HCT116 (cell line): ENCODE measurements around the gene NKAIN4. TPM values are rescaled to one million over a fixed set of nuclear protein-coding genes. Genes with fewer than 3 reads are reported as not detected.

Experiments
- ATAC-seq: fragments of 200-7000 bp; cut with Tn5 transposase; 2 replicates; pipeline ENCODE4 v1.9.1; 2020; ENCODE audit warnings: mild to moderate bottlenecking, moderate library complexity
- BruUV-seq: library from RNA; stranded (reverse); fragments of 400-500 nt; replicated peaks from 2 replicates; lab custom pipeline; 2021; lab: Mats Ljungman, UMichigan
- CTCF ChIA-PET: fragments of 300-600 bp; sonication (Branson Sonifier 250); formaldehyde crosslinking; loops from one replicate; lab custom pipeline; 2021; ENCODE audit warnings: antibody characterized with exemption; lab: Charles Lee
- POLR2A ChIA-PET: fragments of 300-600, 350-600 bp; sonication (Branson Sonifier 250); formaldehyde crosslinking; loops from one replicate; lab custom pipeline; 2021; ENCODE audit warnings: antibody characterized with exemption; lab: Charles Lee
- RAD21 ChIA-PET, 2 experiments: fragments of 300-600 bp; sonication (Branson Sonifier 250); formaldehyde crosslinking; loops; one replicate each; lab custom pipeline; 2023; ENCODE audit warnings: low total read pairs in 2 of 2; ENCODE audit not compliant: uncharacterized antibody in 2 of 2, unreplicated experiment in 2 of 2, low non-redundant PET in 1 of 2; lab: Charles Lee
- DNase-seq: peaks from one replicate; pipeline ENCODE4 v3.0.0-alpha.2; 2010; ENCODE audit warnings: low read depth, low spot score
- H2AFZ ChIP-seq: fragments of 200-600 bp; shearing (Covaris generic), sonication (generic); 2 replicates; pipeline ENCODE4 v1.6.1; 2017; ENCODE audit warnings: low read depth, mixed run types, mixed read lengths, antibody characterized with exemption, low read length; ENCODE audit not compliant: poor library complexity, severe bottlenecking
- H3K27ac ChIP-seq: 2 replicates; pipeline ENCODE4 v1.5.1; 2012; ENCODE audit warnings: low read depth, low read length
- H3K27me3 ChIP-seq: fragments of 200-600 bp; sonication (generic); 2 replicates; pipeline ENCODE4 v1.6.1; 2016; ENCODE audit warnings: mixed run types, low read length, mixed read lengths; ENCODE audit not compliant: insufficient read depth
- H3K36me3 ChIP-seq, 2 experiments: fragments of 200-500 bp in 1 of 2; fragments of 200-600 bp in 1 of 2; sonication (Bioruptor generic) in 1 of 2; sonication (generic) in 1 of 2; 2 replicates each; pipeline versions ENCODE4 v1.5.1 to v1.6.1; 2014 to 2016; ENCODE audit warnings: low read length in 2 of 2, inconsistent platforms in 1 of 2, mixed read lengths in 1 of 2, mixed run types in 1 of 2; ENCODE audit not compliant: insufficient read depth in 2 of 2, control insufficient read depth in 1 of 2
- H3K4me1 ChIP-seq, 2 experiments: fragments of 200-600 bp in 1 of 2; sonication (generic) in 1 of 2; 2 replicates each; pipeline versions ENCODE4 v1.5.1 to v1.6.1; 2012 to 2017; ENCODE audit warnings: low read length in 2 of 2, inconsistent platforms in 1 of 2, mild to moderate bottlenecking in 1 of 2, mixed read lengths in 1 of 2, mixed run types in 1 of 2, moderate library complexity in 1 of 2; ENCODE audit not compliant: insufficient read depth in 2 of 2, control insufficient read depth in 1 of 2
- H3K4me2 ChIP-seq: fragments of 200-600 bp; sonication (generic); 2 replicates; pipeline ENCODE4 v1.6.1; 2017; ENCODE audit warnings: mixed run types, low read length, mixed read lengths
- H3K4me3 ChIP-seq, 2 experiments: fragments of 200-600 bp in 1 of 2; sonication (generic) in 1 of 2; replicated peaks in 1 of 2; 2 replicates each; pipeline ENCODE4 v1.5.1; 2011 to 2016; ENCODE audit warnings: low read length in 2 of 2, control low read depth in 1 of 2, low read depth in 1 of 2, mild to moderate bottlenecking in 1 of 2, mixed read lengths in 1 of 2, mixed run types in 1 of 2
- H3K79me2 ChIP-seq: fragments of 200-600 bp; sonication (generic); 2 replicates; pipeline ENCODE4 v1.6.1; 2017; ENCODE audit warnings: mild to moderate bottlenecking, mixed run types, low read length, moderate library complexity, mixed read lengths; ENCODE audit not compliant: insufficient read depth
- H3K9ac ChIP-seq: fragments of 200-600 bp; sonication (generic); 2 replicates; pipeline ENCODE4 v1.6.1; 2016; ENCODE audit warnings: low read length, mixed read lengths
- H3K9me2 ChIP-seq: fragments of 200-600 bp; sonication (generic), shearing (Covaris generic); 2 replicates; pipeline ENCODE4 v1.6.1; 2017; ENCODE audit warnings: mixed run types, mild to moderate bottlenecking, moderate library complexity; ENCODE audit not compliant: insufficient read depth
- H3K9me3 ChIP-seq, 2 experiments: fragments of 200-500 bp in 1 of 2; fragments of 200-600 bp in 1 of 2; sonication (Bioruptor generic) in 1 of 2; sonication (generic) in 1 of 2; 2 replicates each; pipeline ENCODE4 v1.6.1; 2014 to 2017; ENCODE audit warnings: low read length in 2 of 2, mixed read lengths in 2 of 2, inconsistent platforms in 1 of 2, low read depth in 1 of 2, mild to moderate bottlenecking in 1 of 2, mixed run types in 1 of 2, moderate library complexity in 1 of 2; ENCODE audit not compliant: control insufficient read depth in 1 of 2, insufficient read depth in 1 of 2
- H4K20me1 ChIP-seq: fragments of 200-600 bp; sonication (generic), shearing (Covaris generic); 2 replicates; pipeline ENCODE4 v1.6.1; 2017; ENCODE audit warnings: mixed run types, mild to moderate bottlenecking, moderate library complexity; ENCODE audit not compliant: insufficient read depth
- CBX3 ChIP-seq: IDR thresholded peaks from 2 replicates; pipeline ENCODE4 v1.6.1; 2012; ENCODE audit warnings: low read depth
- CEBPB ChIP-seq: IDR thresholded peaks from 2 replicates; pipeline ENCODE4 v1.6.1; 2012; ENCODE audit warnings: low read depth
- EGR1 ChIP-seq: IDR thresholded peaks from 2 replicates; pipeline ENCODE4 v1.6.1; 2012; ENCODE audit warnings: low read depth
- ELF1 ChIP-seq: IDR thresholded peaks from 2 replicates; pipeline ENCODE4 v1.6.1; 2012; ENCODE audit warnings: low read depth, borderline replicate concordance
- EZH2 ChIP-seq: fragments of 200-600 bp; sonication (generic); IDR thresholded peaks from 2 replicates; pipeline ENCODE4 v1.6.1; 2017; ENCODE audit warnings: antibody characterized with exemption, mixed run types
- FOSL1 ChIP-seq: IDR thresholded peaks from 2 replicates; pipeline ENCODE4 v1.6.1; 2012; ENCODE audit warnings: low read depth
- JUND ChIP-seq: IDR thresholded peaks from 2 replicates; pipeline ENCODE4 v1.6.1; 2012
- POLR2A ChIP-seq: IDR thresholded peaks from 2 replicates; pipeline ENCODE4 v1.7.0; 2011; ENCODE audit warnings: borderline replicate concordance; ENCODE audit not compliant: insufficient read depth, insufficient read length; ENCODE audit errors: extremely low read depth
- POLR2AphosphoS5 ChIP-seq: IDR thresholded peaks from 2 replicates; pipeline ENCODE4 v1.6.1; 2011; ENCODE audit warnings: mild to moderate bottlenecking, low read depth, low read length, moderate library complexity
- RAD21 ChIP-seq: IDR thresholded peaks from 2 replicates; pipeline ENCODE4 v1.6.1; 2012; ENCODE audit warnings: low read depth, mild to moderate bottlenecking
- SP1 ChIP-seq: IDR thresholded peaks from 2 replicates; pipeline ENCODE4 v1.6.1; 2012; ENCODE audit warnings: low read depth
- SRF ChIP-seq: IDR thresholded peaks from 2 replicates; pipeline ENCODE4 v1.6.1; 2012; ENCODE audit warnings: low read depth
- YY1 ChIP-seq: IDR thresholded peaks from 2 replicates; pipeline ENCODE4 v1.6.1; 2011; ENCODE audit warnings: low read length, low read depth, moderate library complexity, mild to moderate bottlenecking; ENCODE audit not compliant: insufficient replicate concordance; ENCODE audit errors: extremely low read depth
- ZFX ChIP-seq: fragments of 450-650 bp; IDR thresholded peaks from 2 replicates; pipeline ENCODE4 v1.6.1; 2017
- ZNF274 ChIP-seq: fragments of 200-500 bp; sonication (Bioruptor generic); IDR thresholded peaks from 2 replicates; pipeline ENCODE4 v1.6.1; 2014; ENCODE audit warnings: mild to moderate bottlenecking, low read depth, low read length, inconsistent platforms
- intact Hi-C: fragments of 100-400 bp; cut with micrococcal nuclease; formaldehyde crosslinking; loops from 2 replicates; pipeline ENCODE4 v1.10.0; 2022
- total RNA-seq: library from RNA; stranded (reverse); gene quantifications from one replicate; pipeline ENCODE4 v1.2.1, GENCODE V29; 2021; ENCODE audit not compliant: unreplicated experiment
- TF ChIP-seq, protein P1 (sequence below): IDR thresholded peaks from 2 replicates; pipeline ENCODE4 v1.6.1; 2011; ENCODE audit warnings: mild to moderate bottlenecking, low read length, moderate library complexity; ENCODE audit not compliant: insufficient replicate concordance; ENCODE audit errors: extremely low read depth
- TF ChIP-seq, protein P2 (sequence below): IDR thresholded peaks from 2 replicates; pipeline ENCODE4 v1.6.1; 2012
- TF ChIP-seq, protein P3 (sequence below), 3 experiments: fragments of 200-600 bp in 1 of 3; sonication (generic) in 1 of 3; IDR thresholded peaks in 2 of 3; conservative IDR thresholded peaks in 1 of 3; 2 replicates each; pipeline ENCODE4 v1.5.1; 2012 to 2017; ENCODE audit warnings: low read depth in 2 of 3, low read length in 2 of 3, antibody characterized with exemption in 1 of 3, borderline replicate concordance in 1 of 3, control low read depth in 1 of 3, mild to moderate bottlenecking in 1 of 3, mixed read lengths in 1 of 3, mixed run types in 1 of 3, moderate library complexity in 1 of 3; ENCODE audit not compliant: insufficient read depth in 1 of 3

NKAIN4 gene
- total RNA-seq, 1 experiment from 2014 or later: not detected

DNA sequence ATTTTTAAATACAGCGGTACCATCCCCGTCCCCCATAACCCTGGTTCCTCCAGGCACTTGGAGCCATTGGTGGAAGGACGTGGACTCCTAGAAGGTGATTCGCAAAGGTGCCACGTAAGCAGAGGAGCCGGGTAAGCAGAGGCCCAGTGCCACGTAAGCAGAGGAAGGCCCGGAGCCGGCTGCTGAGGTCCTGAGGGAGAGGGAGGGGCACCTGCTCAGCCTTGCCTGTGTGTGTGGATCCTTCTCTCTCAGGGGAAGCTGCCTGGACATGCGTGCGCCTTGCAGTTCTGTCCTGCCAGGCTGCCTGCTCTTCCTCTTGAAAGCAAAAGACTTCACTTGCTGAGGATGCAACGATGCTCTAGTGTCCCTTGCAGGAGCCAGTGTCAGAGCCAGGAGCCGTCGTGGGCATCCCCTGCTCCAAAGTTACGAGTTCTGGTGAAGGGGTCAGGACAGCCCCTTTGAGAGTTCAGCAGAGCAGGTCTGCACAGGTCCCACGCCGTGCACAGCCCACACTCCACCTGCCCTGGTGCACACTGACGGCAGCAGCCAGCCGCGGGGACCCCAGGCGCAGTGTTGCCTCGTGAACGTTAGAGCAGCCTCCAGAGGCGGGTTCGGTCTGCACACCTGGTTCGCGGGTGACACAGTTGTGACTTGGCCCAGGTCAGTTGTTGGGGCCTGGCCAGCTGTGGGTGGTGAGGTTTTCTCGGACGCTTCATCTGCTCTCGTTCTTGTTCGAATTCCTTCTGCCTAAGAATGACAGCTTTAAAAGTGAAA is 1.9 kb upstream of the NKAIN4 start:
- POLR2A ChIA-PET: no interaction called here
- H3K4me3 ChIP-seq: no peak overlapping the region
- H3K9me3 ChIP-seq: no peaks in the 10 kb centered on the region
- no peak overlapping the region for H3K9ac ChIP-seq
- H3K27me3 ChIP-seq: no peaks in the 10 kb centered on the region
- intact Hi-C loops: no loop called here
- CTCF ChIA-PET: interaction anchor here (1.3 kb wide), 1 partner anchor 33 kb away, joined by 5 read pairs; no protein-coding TSS in a partner anchor
- H3K4me1 ChIP-seq: no peaks in the 10 kb centered on the region
- no TSS peak for BruUV-seq
- TF ChIP-seq, protein P1, sequence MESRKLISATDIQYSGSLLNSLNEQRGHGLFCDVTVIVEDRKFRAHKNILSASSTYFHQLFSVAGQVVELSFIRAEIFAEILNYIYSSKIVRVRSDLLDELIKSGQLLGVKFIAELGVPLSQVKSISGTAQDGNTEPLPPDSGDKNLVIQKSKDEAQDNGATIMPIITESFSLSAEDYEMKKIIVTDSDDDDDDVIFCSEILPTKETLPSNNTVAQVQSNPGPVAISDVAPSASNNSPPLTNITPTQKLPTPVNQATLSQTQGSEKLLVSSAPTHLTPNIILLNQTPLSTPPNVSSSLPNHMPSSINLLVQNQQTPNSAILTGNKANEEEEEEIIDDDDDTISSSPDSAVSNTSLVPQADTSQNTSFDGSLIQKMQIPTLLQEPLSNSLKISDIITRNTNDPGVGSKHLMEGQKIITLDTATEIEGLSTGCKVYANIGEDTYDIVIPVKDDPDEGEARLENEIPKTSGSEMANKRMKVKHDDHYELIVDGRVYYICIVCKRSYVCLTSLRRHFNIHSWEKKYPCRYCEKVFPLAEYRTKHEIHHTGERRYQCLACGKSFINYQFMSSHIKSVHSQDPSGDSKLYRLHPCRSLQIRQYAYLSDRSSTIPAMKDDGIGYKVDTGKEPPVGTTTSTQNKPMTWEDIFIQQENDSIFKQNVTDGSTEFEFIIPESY: no peak
- TF ChIP-seq CEBPB: no peak
- TF ChIP-seq JUND: no peak
- TF ChIP-seq POLR2A: no peak
- TF ChIP-seq CBX3: no peak
- no peak for TF ChIP-seq EGR1
- no peak for TF ChIP-seq ELF1
- TF ChIP-seq, protein P2, sequence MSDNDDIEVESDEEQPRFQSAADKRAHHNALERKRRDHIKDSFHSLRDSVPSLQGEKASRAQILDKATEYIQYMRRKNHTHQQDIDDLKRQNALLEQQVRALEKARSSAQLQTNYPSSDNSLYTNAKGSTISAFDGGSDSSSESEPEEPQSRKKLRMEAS: no peak
- no peak for TF ChIP-seq RAD21
- no peak for TF ChIP-seq FOSL1
- no peak for TF ChIP-seq YY1
- TF ChIP-seq, protein P3, sequence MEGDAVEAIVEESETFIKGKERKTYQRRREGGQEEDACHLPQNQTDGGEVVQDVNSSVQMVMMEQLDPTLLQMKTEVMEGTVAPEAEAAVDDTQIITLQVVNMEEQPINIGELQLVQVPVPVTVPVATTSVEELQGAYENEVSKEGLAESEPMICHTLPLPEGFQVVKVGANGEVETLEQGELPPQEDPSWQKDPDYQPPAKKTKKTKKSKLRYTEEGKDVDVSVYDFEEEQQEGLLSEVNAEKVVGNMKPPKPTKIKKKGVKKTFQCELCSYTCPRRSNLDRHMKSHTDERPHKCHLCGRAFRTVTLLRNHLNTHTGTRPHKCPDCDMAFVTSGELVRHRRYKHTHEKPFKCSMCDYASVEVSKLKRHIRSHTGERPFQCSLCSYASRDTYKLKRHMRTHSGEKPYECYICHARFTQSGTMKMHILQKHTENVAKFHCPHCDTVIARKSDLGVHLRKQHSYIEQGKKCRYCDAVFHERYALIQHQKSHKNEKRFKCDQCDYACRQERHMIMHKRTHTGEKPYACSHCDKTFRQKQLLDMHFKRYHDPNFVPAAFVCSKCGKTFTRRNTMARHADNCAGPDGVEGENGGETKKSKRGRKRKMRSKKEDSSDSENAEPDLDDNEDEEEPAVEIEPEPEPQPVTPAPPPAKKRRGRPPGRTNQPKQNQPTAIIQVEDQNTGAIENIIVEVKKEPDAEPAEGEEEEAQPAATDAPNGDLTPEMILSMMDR (IDR thresholded peaks at IDR 0.05 in 2 of 3, conservative IDR thresholded peaks at IDR 0.05 in 1 of 3; ENCODE audit: borderline replicate concordance in 1 of 3, insufficient read depth in 1 of 3, low read depth in 2 of 3, low read length in 2 of 3): no peak
- no peak for TF ChIP-seq EZH2
- no peak for TF ChIP-seq ZNF274
- TF ChIP-seq POLR2AphosphoS5: no peak
- no peak for TF ChIP-seq SRF
- TF ChIP-seq ZFX: no peak
- no peak for TF ChIP-seq SP1
- RAD21 ChIA-PET: no interaction called here
- no peak overlapping the region for H3K27ac ChIP-seq
- ATAC-seq: peak; percentile 23; the same call in 1 of the 2 replicates
- H3K79me2 ChIP-seq: no peaks in the 10 kb centered on the region
- no peaks in the 10 kb centered on the region for H4K20me1 ChIP-seq
- H3K4me2 ChIP-seq: no peak overlapping the region
- DNase-seq: no peak
- no peaks in the 10 kb centered on the region for H3K9me2 ChIP-seq
- H2AFZ ChIP-seq: no peak overlapping the region
- no peaks in the 10 kb centered on the region for H3K36me3 ChIP-seq
